Thyroid gland (tissue), 4 donors: Measurements from ENCODE around the gene MTG1.

ENCODE experiments used
- CTCF ChIP-seq, 6 experiments: fragments of 200-600 bp in 3 of 6; fragments of 450-650 bp in 3 of 6; sonication (generic) in 3 of 6; IDR thresholded peaks; one replicate each; pipeline ENCODE4 v1.5.1; 2016 to 2019; ENCODE audit warnings: antibody characterized with exemption in 6 of 6, mild to moderate bottlenecking in 2 of 6, inconsistent platforms in 1 of 6, moderate library complexity in 1 of 6
- POLR2A ChIP-seq, 2 donors: fragments of 450-650 bp; IDR thresholded peaks; one replicate each; pipeline ENCODE4 v1.6.1; 2017; ENCODE audit warnings: antibody characterized with exemption in 2 of 2, mild to moderate bottlenecking in 2 of 2, moderate library complexity in 1 of 2

GRCh38 chr10:133422807-133423771, 29.1 kb downstream of the MTG1 start:
- TF ChIP-seq POLR2A (IDR thresholded peaks at IDR 0.05) (no peak), CTCF (IDR thresholded peaks at IDR 0.05) (no peak)
